ENCODE data around the gene COL19A1.

DNA sequence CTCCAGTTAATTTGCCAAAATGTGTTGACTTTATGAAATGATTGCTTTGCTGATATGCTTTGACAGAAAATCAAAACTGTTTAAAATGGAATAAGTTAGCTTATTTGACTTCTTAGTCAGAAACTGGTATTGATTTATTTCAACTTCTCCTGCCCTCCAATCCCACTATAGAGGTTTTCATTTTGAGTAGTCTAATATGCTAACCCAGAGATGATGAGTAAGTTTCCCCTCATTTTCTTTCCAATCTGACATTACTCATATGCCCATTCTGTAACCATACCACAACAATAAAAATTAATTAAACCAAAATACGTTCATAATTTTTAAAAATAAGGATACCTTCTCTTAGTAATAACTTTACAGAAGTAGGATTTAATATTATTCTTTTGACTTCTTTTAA is 78.8 kb downstream of the COL19A1 start:
- TF ChIP-seq, protein P1, sequence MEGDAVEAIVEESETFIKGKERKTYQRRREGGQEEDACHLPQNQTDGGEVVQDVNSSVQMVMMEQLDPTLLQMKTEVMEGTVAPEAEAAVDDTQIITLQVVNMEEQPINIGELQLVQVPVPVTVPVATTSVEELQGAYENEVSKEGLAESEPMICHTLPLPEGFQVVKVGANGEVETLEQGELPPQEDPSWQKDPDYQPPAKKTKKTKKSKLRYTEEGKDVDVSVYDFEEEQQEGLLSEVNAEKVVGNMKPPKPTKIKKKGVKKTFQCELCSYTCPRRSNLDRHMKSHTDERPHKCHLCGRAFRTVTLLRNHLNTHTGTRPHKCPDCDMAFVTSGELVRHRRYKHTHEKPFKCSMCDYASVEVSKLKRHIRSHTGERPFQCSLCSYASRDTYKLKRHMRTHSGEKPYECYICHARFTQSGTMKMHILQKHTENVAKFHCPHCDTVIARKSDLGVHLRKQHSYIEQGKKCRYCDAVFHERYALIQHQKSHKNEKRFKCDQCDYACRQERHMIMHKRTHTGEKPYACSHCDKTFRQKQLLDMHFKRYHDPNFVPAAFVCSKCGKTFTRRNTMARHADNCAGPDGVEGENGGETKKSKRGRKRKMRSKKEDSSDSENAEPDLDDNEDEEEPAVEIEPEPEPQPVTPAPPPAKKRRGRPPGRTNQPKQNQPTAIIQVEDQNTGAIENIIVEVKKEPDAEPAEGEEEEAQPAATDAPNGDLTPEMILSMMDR (IDR thresholded peaks at IDR 0.05), result no peak
- TF ChIP-seq ZFX (IDR thresholded peaks at IDR 0.05; ENCODE audit: borderline replicate concordance), result no peak
